ENCODE data around the gene YJEFN3.
A peak's percentile ranks its signal among the peaks of the same experiment; 100 is the strongest.

Gene YJEFN3

GRCh38 chr19:19508217-19508616 lies 20.5 kb upstream of the YJEFN3 start:
- ChIA-PET POLR2A (no interaction called here), CTCF (interaction anchor here (0.8 to 1.6 kb wide), 5 partner anchors 13 to 361 kb away, joined by 3 to 7 read pairs (median 4); no protein-coding TSS in a partner anchor)
- TF ChIP-seq CTCF (IDR thresholded peaks at IDR 0.05; ENCODE audit: insufficient read depth, low read length, missing control alignments) = no peak
- H3K4me3 ChIP-seq (ENCODE audit: low read depth, low read length) = no peak overlapping the region
- no peak for DNase-seq (ENCODE audit: low read depth, low spot score)

- ChIA-PET CTCF (interaction anchor here (1.9 to 3.7 kb wide), 2 partner anchors 20 to 22 kb away, joined by 7 to 22 read pairs; no protein-coding TSS in a partner anchor), POLR2A (no interaction called here)
- no peak for TF ChIP-seq CTCF (IDR thresholded peaks at IDR 0.05; ENCODE audit: insufficient read depth, low read length, missing control alignments)
- no peak for DNase-seq (ENCODE audit: low read depth, low spot score)
- no peak overlapping the region for H3K4me3 ChIP-seq (ENCODE audit: low read depth, low read length)
These were observed 18.3 kb upstream of the YJEFN3 start for GRCh38 chr19:19510432-19510831.

GRCh38 chr19:19513682-19514081 lies 15.0 kb upstream of the YJEFN3 start:
- TF ChIP-seq CTCF (IDR thresholded peaks at IDR 0.05; ENCODE audit: insufficient read depth, low read length, missing control alignments) = no peak
- no peak for DNase-seq (ENCODE audit: low read depth, low spot score)
- CTCF ChIA-PET = interaction anchor here (1.4 kb wide), 1 partner anchor 16 kb away, joined by 3 read pairs; the partner anchor contains the start of gene YJEFN3
- POLR2A ChIA-PET = interaction anchor here (0.6 kb wide), 1 partner anchor 83 kb away, joined by 3 read pairs; no protein-coding TSS in a partner anchor
- H3K4me3 ChIP-seq (ENCODE audit: low read depth, low read length) = no peak overlapping the region

- no peak for DNase-seq (ENCODE audit: low read depth, low spot score)
- no peak for TF ChIP-seq CTCF (IDR thresholded peaks at IDR 0.05; ENCODE audit: insufficient read depth, low read length, missing control alignments)
- POLR2A ChIA-PET = interaction anchor here (0.6 kb wide), 1 partner anchor 83 kb away, joined by 3 read pairs; no protein-coding TSS in a partner anchor
- peak overlapping the region; percentile 27 for H3K4me3 ChIP-seq (ENCODE audit: low read depth, low read length)
- CTCF ChIA-PET = interaction anchor here (1.4 kb wide), 1 partner anchor 15 kb away, joined by 3 read pairs; the partner anchor contains the start of gene YJEFN3
These were observed 14.5 kb upstream of the YJEFN3 start for GRCh38 chr19:19514215-19514657.

- POLR2A ChIA-PET = interaction anchor here (1.0 to 1.6 kb wide), 2 partner anchors 10 to 17 kb away, joined by 3 read pairs; no protein-coding TSS in a partner anchor
These were observed 13.7 kb upstream of the YJEFN3 start, which contains the start of gene TSSK6 for GRCh38 chr19:19514881-19515641. TSSK6 (minus strand) TSS chr19:19515548; CDS start chr19:19515427, 121 bp downstream.

More at GRCh38 chr19:19514881-19515641, 13.7 kb upstream of the YJEFN3 start, which contains the start of gene TSSK6:
- H3K4me3 ChIP-seq (ENCODE audit: low read depth, low read length) = peak within 1 kb of the TSS; percentile 66
- DNase-seq (ENCODE audit: low read depth, low spot score) = no peak
- CTCF ChIA-PET = interaction anchor here (1.1 to 3.5 kb wide), 4 partner anchors 17 to 153 kb away, joined by 4 to 22 read pairs (median 10); no protein-coding TSS in a partner anchor
- TF ChIP-seq CTCF (IDR thresholded peaks at IDR 0.05; ENCODE audit: insufficient read depth, low read length, missing control alignments) = no peak

All from AG04449 (cell line).